ENCODE data around the gene IDH2. TPM values are rescaled to one million over a fixed set of nuclear protein-coding genes. Genes with fewer than 3 reads are reported as not detected.
A peak's percentile ranks its signal among the peaks of the same experiment; 100 is the strongest.

Gene IDH2
- total and polyA plus RNA-seq, 10 of the 15 experiments (the other 5 are each of a cell fraction or from before 2014, with no cell fraction given) = 2.3 to 358 (median 242) TPM

GRCh38 chr15:90099868-90100831 is 2.1 kb downstream of the IDH2 start:
- POLR2A ChIA-PET = interaction anchor here (0.5 to 2.7 kb wide), 16 partner anchors 29 to 253 kb away, joined by 3 to 13 read pairs (median 4); partner anchors contain the start of genes CIB1, GDPGP1 and ZNF710
- H3K9ac ChIP-seq (ENCODE audit: control insufficient read depth, insufficient read depth, low read length) = peak overlapping the region; percentile 88
- peaks cover 52% of the 10 kb centered on the region for H3K4me1 ChIP-seq (ENCODE audit: control insufficient read depth, insufficient read depth, low read length)
- RAD21 ChIA-PET (ENCODE audit: unreplicated experiment) = interaction anchor here (0.7 to 2.2 kb wide), 10 partner anchors 18 to 202 kb away, joined by 3 to 10 read pairs (median 4); partner anchors contain the start of gene CIB1
- intact Hi-C loops (cut with micrococcal nuclease; ENCODE audit: unreplicated experiment) = loop anchor here (5.0 kb wide), 3 partner anchors 63 to 132 kb away; partner anchors contain the start of genes CIB1, GDPGP1 and ZNF710
- in situ Hi-C loops (cut with MboI) = loop anchor here (10.0 kb wide), 1 partner anchor 345 kb away; the partner anchor contains the start of gene MESP1
- no peaks in the 10 kb centered on the region for H3K27me3 ChIP-seq (replicated peaks in 1 of 2; ENCODE audit: control insufficient read depth in 2 of 2, insufficient read depth in 2 of 2, low read length in 1 of 2)
- no peaks in the 10 kb centered on the region for H4K20me1 ChIP-seq (ENCODE audit: control insufficient read depth, insufficient read depth)
- H3K9me3 ChIP-seq (replicated peaks; ENCODE audit: control insufficient read depth, insufficient read depth, low read length) = no peaks in the 10 kb centered on the region
- peak overlapping the region; percentile 94 for H3K4me2 ChIP-seq (ENCODE audit: control insufficient read depth, insufficient read depth)
- TSS peak; percentile 67 for BruUV-seq (replicated peaks)
- H3K4me3 ChIP-seq = peak overlapping the region; percentile 79
- SMC1A ChIA-PET (ENCODE audit: uncharacterized antibody, unreplicated experiment) = interaction anchor here (0.5 to 2.7 kb wide), 13 partner anchors 41 to 206 kb away, joined by 3 to 10 read pairs (median 3); partner anchors contain the start of gene AP3S2
- FAIRE-seq = no peak
- H3K79me2 ChIP-seq (ENCODE audit: control insufficient read depth, insufficient read depth, low read length) = peaks cover 62% of the 10 kb centered on the region
- ATAC-seq = peak; percentile 15
- DNase-seq (ENCODE audit: low read depth, low spot score) = no peak
- WGBS (ENCODE audit: insufficient coverage, insufficient replicate concordance, low lambda C conversion rate, missing lambda C conversion rate) = 38% methylated on average over 11 of the region's 11 CpGs
- H3K36me3 ChIP-seq (ENCODE audit: control insufficient read depth in 2 of 2, insufficient read depth in 2 of 2, low read length in 1 of 2) = no peaks in the 10 kb centered on the region
- H3K27ac ChIP-seq (ENCODE audit: control insufficient read depth, insufficient read depth) = peak overlapping the region; percentile 91
- CTCF ChIA-PET = interaction anchor here (0.7 to 2.9 kb wide), 16 partner anchors 12 to 339 kb away, joined by 3 to 13 read pairs (median 4); no protein-coding TSS in a partner anchor
- H2AFZ ChIP-seq (ENCODE audit: control insufficient read depth, low read depth, low read length) = peak overlapping the region; percentile 26
- TF ChIP-seq SIN3A (IDR thresholded peaks at IDR 0.05; ENCODE audit: low read depth, low read length) = peak; percentile 27; the same call in 1 of the 2 replicates
- no peak for TF ChIP-seq SIX5 (IDR thresholded peaks at IDR 0.05; ENCODE audit: low read depth, low read length, severe bottlenecking)
- TF ChIP-seq MLLT1 (IDR thresholded peaks at IDR 0.05) = peak; percentile 84
- no peak for TF ChIP-seq SREBF2 (IDR thresholded peaks at IDR 0.05; ENCODE audit: low read length)
- 0 out of 2 replicates have a peak, but pooled peaks have one; percentile 15 for TF ChIP-seq ZNF687 (IDR thresholded peaks at IDR 0.05)
- TF ChIP-seq CBFB (IDR thresholded peaks at IDR 0.05; ENCODE audit: low read depth) = peak; percentile 23; the same call in 1 of the 2 replicates
- TF ChIP-seq RUNX3 (IDR thresholded peaks at IDR 0.05; ENCODE audit: low read length) = peak; percentile 45
- 0 out of 4 replicates have a peak, but pooled peaks of 1 of the 2 experiments have one; percentile 23 for TF ChIP-seq EP300 (IDR thresholded peaks at IDR 0.05; ENCODE audit: borderline replicate concordance in 1 of 2, control insufficient read depth in 1 of 2, low read depth in 2 of 2, low read length in 2 of 2)

Data from GM12878 (cell line).